CD4-positive, CD25-positive, alpha-beta regulatory T cell (primary cell): Measurements from ENCODE around the gene PDLIM4. TPM values are rescaled to one million over a fixed set of nuclear protein-coding genes. Genes with fewer than 3 reads are reported as not detected.

Source experiments
- ATAC-seq, 2 donors: fragments of 150-1000 bp; cut with Tn5 transposase; one replicate each; pipeline ENCODE4 v1.10.0; 2021; ENCODE audit warnings: low read depth in 2 of 2, moderate number of reproducible peaks in 2 of 2, moderate library complexity in 1 of 2
- DNase-seq, 3 donors: peaks; one replicate each; pipeline versions ENCODE4 v3.0.0 to v3.0.0-alpha.2; 2012 to 2022; ENCODE audit warnings: mixed read lengths in 1 of 3
- H3K27ac ChIP-seq: one replicate; pipeline ENCODE4 v1.7.0; 2013; ENCODE audit warnings: mild to moderate bottlenecking, low read length; ENCODE audit not compliant: insufficient read depth, poor library complexity, severe bottlenecking
- H3K27me3 ChIP-seq: one replicate; pipeline ENCODE4 v1.7.0; 2013; ENCODE audit warnings: low read length; ENCODE audit not compliant: control insufficient read depth, insufficient read depth
- H3K36me3 ChIP-seq: one replicate; pipeline ENCODE4 v1.7.0; 2013; ENCODE audit warnings: mild to moderate bottlenecking, low read length, moderate library complexity; ENCODE audit not compliant: control insufficient read depth, insufficient read depth
- H3K4me1 ChIP-seq: 2 replicates; pipeline ENCODE4 v1.7.0; 2013; ENCODE audit warnings: mild to moderate bottlenecking, low read length; ENCODE audit not compliant: insufficient read depth, control insufficient read depth, poor library complexity, severe bottlenecking
- H3K4me3 ChIP-seq: one replicate; pipeline ENCODE4 v1.7.0; 2013; ENCODE audit warnings: low read depth, mild to moderate bottlenecking, low read length, moderate library complexity
- H3K9me3 ChIP-seq, 2 experiments: 1 replicate in 1 of 2; 2 replicates in 1 of 2; pipeline ENCODE4 v1.7.0; 2013; ENCODE audit warnings: low read length in 2 of 2, mild to moderate bottlenecking in 1 of 2, moderate library complexity in 1 of 2; ENCODE audit not compliant: control insufficient read depth in 2 of 2
- H3K27ac Mint-ChIP-seq, 3 donors: one replicate each; pipeline ENCODE4 v1.8.0; 2020 to 2022; ENCODE audit warnings: mild to moderate bottlenecking in 3 of 3, mixed read lengths in 3 of 3, moderate library complexity in 2 of 3
- H3K27me3 Mint-ChIP-seq: one replicate; pipeline ENCODE4 v1.8.0; 2022; ENCODE audit warnings: mild to moderate bottlenecking, mixed read lengths
- H3K36me3 Mint-ChIP-seq: one replicate; pipeline ENCODE4 v1.8.0; 2020; ENCODE audit warnings: mixed read lengths
- H3K4me1 Mint-ChIP-seq, 4 donors: one replicate each; pipeline ENCODE4 v1.8.0; 2020 to 2022; ENCODE audit warnings: mixed read lengths in 4 of 4, mild to moderate bottlenecking in 1 of 4
- H3K4me3 Mint-ChIP-seq, 4 donors: one replicate each; pipeline ENCODE4 v1.8.0; 2020 to 2022; ENCODE audit warnings: mild to moderate bottlenecking in 4 of 4, mixed read lengths in 4 of 4, moderate library complexity in 3 of 4
- H3K9me3 Mint-ChIP-seq, 7 donors: one replicate each; pipeline ENCODE4 v1.8.0; 2020 to 2022; ENCODE audit warnings: mixed read lengths in 7 of 7, mild to moderate bottlenecking in 3 of 7, moderate library complexity in 2 of 7
- polyA plus RNA-seq, 4 donors: library from polyadenylated mRNA; unstranded; fragments of 300-500 nt; fragmentation: Illumina TruSeq; gene quantifications; one replicate each; pipeline ENCODE4 v1.2.3, GENCODE V29; 2021
- total RNA-seq: library from RNA; stranded (reverse); gene quantifications from one replicate; pipeline ENCODE4 v1.2.3, GENCODE V29; 2022

PDLIM4 gene
- total and polyA plus RNA-seq, 5 donors from 2014 or later = not detected

- Histone ChIP-seq H3K9me3 (no peaks in the 10 kb centered on the region), H3K4me1 (peaks cover 18% of the 10 kb centered on the region), H3K27ac (no peak overlapping the region), H3K36me3 (no peaks in the 10 kb centered on the region), H3K27me3 (peaks cover 17% of the 10 kb centered on the region), H3K4me3 (no peak overlapping the region)
- Mint-ChIP-seq H3K9me3 (no peaks in the 10 kb centered on the region), H3K4me1 (peaks cover 0 to 11% (median 0%) of the 10 kb centered on the region in 4 donors), H3K4me3 (no peak overlapping the region), H3K36me3 (peaks cover under 1% of the 10 kb centered on the region), H3K27me3 (peaks cover 25% of the 10 kb centered on the region), H3K27ac (no peak overlapping the region)
- ATAC-seq (no peak), DNase-seq (no peak)
Measured at GRCh38 chr5:132298298-132299212, 41.1 kb downstream of the PDLIM4 start.

- H3K27me3 ChIP-seq = peaks cover 17% of the 10 kb centered on the region
- peaks cover 0 to 7% (median 0%) of the 10 kb centered on the region in 4 donors for H3K4me1 Mint-ChIP-seq
- H3K27ac ChIP-seq = no peak overlapping the region
- H3K36me3 ChIP-seq = no peaks in the 10 kb centered on the region
- peaks cover 5% of the 10 kb centered on the region for H3K4me1 ChIP-seq
- peaks cover 0 to under 1% of the 10 kb centered on the region in 2 experiments for H3K9me3 ChIP-seq
- H3K9me3 Mint-ChIP-seq = peaks cover 0 to 4% (median 0%) of the 10 kb centered on the region in 7 donors
- ATAC-seq (no peak), DNase-seq (no peak)
- H3K27me3 Mint-ChIP-seq = peaks cover 21% of the 10 kb centered on the region
- peaks cover 4% of the 10 kb centered on the region for H3K36me3 Mint-ChIP-seq
- no peak overlapping the region for H3K27ac Mint-ChIP-seq
- H3K4me3 Mint-ChIP-seq = no peak overlapping the region
- no peak overlapping the region for H3K4me3 ChIP-seq
Measured at GRCh38 chr5:132299917-132300316, 42.4 kb downstream of the PDLIM4 start.

DNA sequence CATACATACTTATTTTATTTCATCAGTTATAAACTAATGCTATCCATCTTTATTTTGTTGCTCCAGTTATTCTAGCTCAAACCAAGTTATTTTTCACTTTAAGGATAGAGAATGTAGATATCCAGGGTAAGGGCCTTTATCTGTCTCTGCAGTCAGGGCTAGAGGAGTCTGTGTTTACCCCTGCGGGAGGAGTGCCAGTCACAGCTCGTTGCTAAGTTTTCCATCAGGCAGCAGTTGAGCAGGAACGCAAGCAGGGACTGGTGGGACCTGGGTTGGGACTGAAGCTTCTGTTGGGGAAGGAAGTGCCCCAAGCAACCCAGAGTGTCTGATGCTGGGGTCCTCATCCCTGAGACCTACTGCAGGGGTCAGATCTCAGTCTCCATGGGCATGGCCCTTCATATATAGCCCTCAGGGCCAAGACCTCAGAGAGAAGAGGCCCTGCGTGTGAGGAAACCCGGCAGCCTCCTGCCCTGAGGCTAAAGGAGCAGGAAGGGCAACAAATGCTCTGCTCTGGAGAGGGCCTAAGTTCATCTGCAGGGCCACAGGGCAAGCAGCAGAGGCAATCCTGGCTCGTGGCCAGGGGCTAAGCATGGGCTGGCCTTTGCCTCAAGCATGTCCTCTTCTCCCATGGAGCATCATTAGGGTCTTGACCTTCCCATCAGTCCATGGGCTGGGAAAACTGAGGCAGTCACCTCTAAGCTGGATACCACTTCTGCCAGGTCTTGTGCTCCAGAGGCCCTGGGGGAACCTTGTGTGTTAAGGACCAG, 43.3 kb downstream of the PDLIM4 start:
- Mint-ChIP-seq H3K9me3 (peaks cover 0 to 8% (median 1%) of the 10 kb centered on the region in 7 donors), H3K27me3 (peaks cover 20% of the 10 kb centered on the region), H3K4me1 (no peaks in the 10 kb centered on the region), H3K36me3 (peaks cover 4% of the 10 kb centered on the region), H3K27ac (no peak overlapping the region), H3K4me3 (no peak overlapping the region)
- Histone ChIP-seq H3K4me1 (no peaks in the 10 kb centered on the region), H3K36me3 (no peaks in the 10 kb centered on the region), H3K9me3 (peaks cover 0 to 6% of the 10 kb centered on the region in 2 experiments), H3K27me3 (peaks cover 10% of the 10 kb centered on the region), H3K4me3 (no peak overlapping the region), H3K27ac (no peak overlapping the region)
- ATAC-seq (no peak), DNase-seq (no peak)

GRCh38 chr5:132301344-132302271, 44.1 kb downstream of the PDLIM4 start:
- no peaks in the 10 kb centered on the region for H3K4me1 ChIP-seq
- ATAC-seq = no peak
- H3K4me3 ChIP-seq = no peak overlapping the region
- H3K27ac ChIP-seq = no peak overlapping the region
- peaks cover 11% of the 10 kb centered on the region for H3K27me3 Mint-ChIP-seq
- no peak for DNase-seq
- peaks cover 0 to 8% (median 1%) of the 10 kb centered on the region in 7 donors for H3K9me3 Mint-ChIP-seq
- H3K9me3 ChIP-seq = peaks cover 0 to 6% of the 10 kb centered on the region in 2 experiments
- peaks cover 4% of the 10 kb centered on the region for H3K36me3 Mint-ChIP-seq
- no peaks in the 10 kb centered on the region for H3K36me3 ChIP-seq
- no peak overlapping the region for H3K27ac Mint-ChIP-seq
- H3K4me1 Mint-ChIP-seq = no peaks in the 10 kb centered on the region
- peaks cover 4% of the 10 kb centered on the region for H3K27me3 ChIP-seq
- H3K4me3 Mint-ChIP-seq = no peak overlapping the region

- Histone ChIP-seq H3K4me3 (no peak overlapping the region), H3K4me1 (no peaks in the 10 kb centered on the region), H3K27ac (no peak overlapping the region), H3K27me3 (peaks cover 4% of the 10 kb centered on the region), H3K9me3 (peaks cover 0 to 6% of the 10 kb centered on the region in 2 experiments), H3K36me3 (no peaks in the 10 kb centered on the region)
- Mint-ChIP-seq H3K4me3 (no peak overlapping the region), H3K4me1 (no peaks in the 10 kb centered on the region), H3K27ac (no peak overlapping the region), H3K27me3 (peaks cover 8% of the 10 kb centered on the region), H3K36me3 (peaks cover 4% of the 10 kb centered on the region), H3K9me3 (peaks cover 0 to 8% (median 1%) of the 10 kb centered on the region in 7 donors)
- DNase-seq = no peak
- ATAC-seq = no peak
Measured at GRCh38 chr5:132302413-132302812, 44.9 kb downstream of the PDLIM4 start.

DNA sequence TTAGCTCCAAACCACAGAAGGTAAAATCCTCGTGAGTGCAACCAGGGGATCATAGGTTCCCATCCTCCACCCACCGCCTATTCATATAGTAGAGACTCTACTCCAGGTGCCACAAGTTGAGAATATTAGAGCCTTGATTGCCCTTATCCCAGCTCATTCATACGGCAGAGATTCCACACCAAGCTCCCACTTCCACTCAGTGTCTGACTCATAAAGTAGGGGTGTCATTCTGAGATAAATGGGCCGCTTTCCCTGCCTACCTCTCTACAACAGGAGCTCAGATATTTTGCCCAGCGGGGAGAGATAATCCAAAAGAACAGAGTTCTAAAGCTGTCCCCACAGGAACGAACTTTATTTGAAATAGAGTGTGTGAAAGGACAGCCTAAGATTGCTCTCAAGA, 46.1 kb downstream of the PDLIM4 start:
- DNase-seq = no peak
- Mint-ChIP-seq H3K9me3 (peaks cover 0 to 8% (median 1%) of the 10 kb centered on the region in 7 donors), H3K4me1 (no peaks in the 10 kb centered on the region)

GRCh38 chr5:132305420-132305819, 47.9 kb downstream of the PDLIM4 start:
- Mint-ChIP-seq H3K9me3 (peaks cover 0 to 8% (median 2%) of the 10 kb centered on the region in 7 donors), H3K27ac (no peak overlapping the region), H3K4me1 (no peaks in the 10 kb centered on the region), H3K27me3 (peaks cover 8% of the 10 kb centered on the region), H3K4me3 (no peak overlapping the region), H3K36me3 (peaks cover 4% of the 10 kb centered on the region)
- peaks cover 4% of the 10 kb centered on the region for H3K27me3 ChIP-seq
- peaks cover 0 to 6% of the 10 kb centered on the region in 2 experiments for H3K9me3 ChIP-seq
- DNase-seq (no peak), ATAC-seq (no peak)
- no peak overlapping the region for H3K27ac ChIP-seq
- H3K36me3 ChIP-seq = no peaks in the 10 kb centered on the region
- H3K4me1 ChIP-seq = no peaks in the 10 kb centered on the region
- no peak overlapping the region for H3K4me3 ChIP-seq

More for the DNA sequence above, 46.1 kb downstream of the PDLIM4 start:
- Mint-ChIP-seq H3K27me3 (peaks cover 8% of the 10 kb centered on the region), H3K4me3 (no peak overlapping the region), H3K36me3 (peaks cover 4% of the 10 kb centered on the region), H3K27ac (no peak overlapping the region)
- peaks cover 4% of the 10 kb centered on the region for H3K27me3 ChIP-seq
- no peak for ATAC-seq
- H3K9me3 ChIP-seq = peaks cover 0 to 6% of the 10 kb centered on the region in 2 experiments
- no peaks in the 10 kb centered on the region for H3K36me3 ChIP-seq
- no peak overlapping the region for H3K4me3 ChIP-seq
- no peaks in the 10 kb centered on the region for H3K4me1 ChIP-seq
- H3K27ac ChIP-seq = no peak overlapping the region
